Sigmoid colon (tissue), 4 donors: Measurements from ENCODE around the gene SLC4A7.

Source experiments
- POLR2A ChIP-seq, 2 donors: fragments of 450-650 bp; IDR thresholded peaks; one replicate each; pipeline ENCODE4 v1.6.1; 2016; ENCODE audit warnings: antibody characterized with exemption in 2 of 2, mild to moderate bottlenecking in 2 of 2, moderate library complexity in 2 of 2
- POLR2AphosphoS5 ChIP-seq, 4 donors: sonication (generic); formaldehyde crosslinking; IDR thresholded peaks; one replicate each; pipeline ENCODE4 v1.6.1; 2017; ENCODE audit warnings: antibody characterized with exemption in 4 of 4
- TF ChIP-seq, protein P1 (sequence below), 4 experiments: fragments of 450-650 bp in 3 of 4; fragments of 200-600 bp in 1 of 4; IDR thresholded peaks; one replicate each; pipeline ENCODE4 v1.5.1; 2016 to 2019; ENCODE audit warnings: antibody characterized with exemption in 4 of 4, mild to moderate bottlenecking in 3 of 4, moderate library complexity in 2 of 4

DNA sequence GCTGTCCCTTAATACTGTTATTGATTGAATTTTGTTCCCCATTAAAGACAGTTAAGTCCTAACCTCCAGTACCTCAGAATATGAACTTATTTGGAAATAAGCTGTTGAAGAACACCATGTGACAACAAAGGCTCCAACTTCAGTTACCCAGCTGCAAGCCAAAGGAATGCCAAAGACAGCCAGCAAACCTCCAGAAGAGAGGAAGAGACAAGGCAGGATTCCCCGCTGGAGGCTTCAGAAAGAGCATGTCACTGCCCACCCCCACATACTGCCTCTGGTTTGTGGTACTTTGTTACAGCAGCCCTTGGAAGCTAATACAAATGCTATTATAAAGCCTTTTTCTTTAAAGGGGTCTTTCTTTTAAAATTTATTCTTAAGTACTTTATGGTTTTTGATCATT lies 96.6 kb downstream of the SLC4A7 start:
- TF ChIP-seq, protein P1, sequence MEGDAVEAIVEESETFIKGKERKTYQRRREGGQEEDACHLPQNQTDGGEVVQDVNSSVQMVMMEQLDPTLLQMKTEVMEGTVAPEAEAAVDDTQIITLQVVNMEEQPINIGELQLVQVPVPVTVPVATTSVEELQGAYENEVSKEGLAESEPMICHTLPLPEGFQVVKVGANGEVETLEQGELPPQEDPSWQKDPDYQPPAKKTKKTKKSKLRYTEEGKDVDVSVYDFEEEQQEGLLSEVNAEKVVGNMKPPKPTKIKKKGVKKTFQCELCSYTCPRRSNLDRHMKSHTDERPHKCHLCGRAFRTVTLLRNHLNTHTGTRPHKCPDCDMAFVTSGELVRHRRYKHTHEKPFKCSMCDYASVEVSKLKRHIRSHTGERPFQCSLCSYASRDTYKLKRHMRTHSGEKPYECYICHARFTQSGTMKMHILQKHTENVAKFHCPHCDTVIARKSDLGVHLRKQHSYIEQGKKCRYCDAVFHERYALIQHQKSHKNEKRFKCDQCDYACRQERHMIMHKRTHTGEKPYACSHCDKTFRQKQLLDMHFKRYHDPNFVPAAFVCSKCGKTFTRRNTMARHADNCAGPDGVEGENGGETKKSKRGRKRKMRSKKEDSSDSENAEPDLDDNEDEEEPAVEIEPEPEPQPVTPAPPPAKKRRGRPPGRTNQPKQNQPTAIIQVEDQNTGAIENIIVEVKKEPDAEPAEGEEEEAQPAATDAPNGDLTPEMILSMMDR (IDR thresholded peaks at IDR 0.05): no peak
- TF ChIP-seq POLR2A (IDR thresholded peaks at IDR 0.05): no peak
- peak in 2 of 4 donors; percentile 42 to 43 for TF ChIP-seq POLR2AphosphoS5 (IDR thresholded peaks at IDR 0.05)
